GM19193 (cell line): ENCODE measurements around the gene LTB4R2.

Source experiments
- POLR2A ChIP-seq: IDR thresholded peaks from 4 replicates; pipeline ENCODE4 v1.6.1; 2011; ENCODE audit not compliant: insufficient read depth, insufficient read length; ENCODE audit errors: extremely low read depth

Gene LTB4R2

GRCh38 chr14:24309538-24310264, at the start of gene LTB4R2:
Gene LTB4R2 (plus strand): TSS chr14:24310140. CDS start chr14:24310665, 525 bp downstream.
- TF ChIP-seq POLR2A: no peak

GRCh38 chr14:24260780-24261157, 49.2 kb upstream of the LTB4R2 start:
- TF ChIP-seq POLR2A: no peak

- no peak for TF ChIP-seq POLR2A
Observed at GRCh38 chr14:24261256-24261968, 48.5 kb upstream of the LTB4R2 start.

DNA sequence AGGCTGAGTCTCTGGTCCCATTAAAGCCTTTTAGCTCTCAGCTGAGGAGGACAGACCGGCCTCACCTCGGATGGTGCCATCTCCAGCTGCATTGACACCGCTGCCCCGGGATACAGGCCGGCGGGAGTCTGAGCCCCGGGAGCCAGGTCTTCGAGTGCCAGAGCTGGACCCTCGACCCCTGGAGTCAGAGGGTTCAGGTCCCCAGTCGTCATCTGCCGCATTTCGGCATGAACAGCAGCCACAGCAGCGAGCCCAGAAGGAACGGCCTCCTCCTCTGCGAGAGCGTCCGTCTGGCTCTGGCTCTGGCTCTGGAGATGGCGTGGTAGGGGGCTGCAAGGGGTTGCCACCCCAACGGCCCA, 48.0 kb upstream of the LTB4R2 start:
- no peak for TF ChIP-seq POLR2A

- TF ChIP-seq POLR2A: no peak
Observed at GRCh38 chr14:24262821-24263733, 46.9 kb upstream of the LTB4R2 start, which contains the start of gene TGM1. Gene TGM1 (minus strand): TSS chr14:24263177. CDS start chr14:24262352, 825 bp downstream.

DNA sequence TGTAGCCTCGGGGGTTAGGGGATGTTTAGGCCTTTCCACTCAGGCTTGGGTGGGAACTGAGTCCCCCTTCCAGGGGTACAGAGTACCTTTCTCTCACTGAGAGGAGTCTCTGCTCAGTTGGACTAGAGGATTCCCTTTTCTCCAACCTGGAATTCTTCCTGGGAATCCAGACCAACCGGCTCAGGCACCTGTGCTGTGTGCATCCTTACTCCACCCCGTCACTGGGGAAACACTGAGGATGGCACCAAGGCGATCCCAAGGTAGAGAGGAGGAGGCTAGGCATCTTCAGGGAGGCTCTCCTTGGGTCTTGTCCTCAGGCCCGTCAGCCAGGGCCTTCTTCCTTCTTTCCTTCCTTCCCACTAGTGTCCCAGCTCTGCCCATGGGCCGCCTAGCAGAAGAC, 46.1 kb upstream of the LTB4R2 start:
- no peak for TF ChIP-seq POLR2A

DNA sequence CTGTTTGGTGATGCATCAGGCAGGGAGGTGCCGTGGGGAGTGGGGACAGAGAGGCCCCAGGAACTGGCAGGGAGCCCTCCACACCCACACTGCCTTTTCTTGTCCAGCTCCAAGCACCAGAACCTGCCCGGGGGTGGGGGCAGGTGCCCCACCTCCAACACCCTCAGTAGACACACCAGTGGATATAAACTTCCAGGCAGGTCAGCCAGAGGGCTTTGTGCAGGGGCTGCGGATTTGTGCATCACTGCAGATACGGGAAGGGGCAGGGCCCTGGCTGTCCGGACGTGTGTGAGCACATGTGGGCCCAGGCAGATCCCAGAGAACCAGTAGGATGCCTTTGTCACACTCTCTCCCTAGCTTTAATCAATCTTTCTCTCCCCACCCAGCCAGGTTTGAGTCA, 45.6 kb upstream of the LTB4R2 start:
- no peak for TF ChIP-seq POLR2A

DNA sequence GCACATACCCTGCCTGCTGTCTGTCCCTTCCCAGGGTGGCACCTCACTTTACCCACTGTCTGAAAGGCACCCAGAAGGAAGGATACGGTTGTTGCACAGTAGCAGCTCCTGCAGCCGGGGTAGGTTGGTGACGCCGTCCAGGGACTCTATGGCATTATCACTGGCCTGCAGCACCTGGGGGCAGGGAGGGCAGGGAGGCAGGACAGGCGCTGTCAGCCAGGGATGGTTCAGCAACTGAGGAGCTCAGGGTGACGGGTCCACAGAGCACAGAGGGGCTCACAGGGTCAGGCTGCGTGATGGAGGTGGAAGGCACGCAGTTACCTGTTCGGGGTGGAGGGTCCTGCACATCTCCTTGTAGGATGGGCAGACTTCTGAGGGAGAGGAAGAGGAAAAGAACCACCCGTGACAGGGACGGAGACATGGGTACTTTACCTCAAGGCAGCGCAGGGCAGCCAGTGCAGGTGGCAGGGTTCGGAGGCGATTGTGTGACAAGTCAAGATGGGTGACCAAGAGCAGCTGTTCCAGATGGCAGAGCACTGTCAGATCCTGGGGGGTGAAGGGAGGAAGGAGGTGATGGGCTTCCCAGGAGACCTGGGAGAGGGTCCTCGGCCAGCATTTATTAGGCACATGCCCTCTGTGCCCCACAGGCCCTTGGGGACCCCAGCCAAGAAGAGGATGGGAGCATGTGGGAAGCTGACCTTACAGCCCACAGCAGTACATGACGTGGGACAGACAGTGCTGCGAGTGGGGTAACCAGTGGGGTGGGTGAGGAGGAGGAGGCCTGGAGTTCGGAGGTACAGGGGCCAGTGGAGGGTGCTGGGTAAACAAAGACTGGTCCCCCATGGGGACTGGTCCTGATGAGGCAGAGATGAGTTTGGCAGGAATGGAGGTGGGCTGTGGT, 43.3 kb upstream of the LTB4R2 start:
- TF ChIP-seq POLR2A: no peak

DNA sequence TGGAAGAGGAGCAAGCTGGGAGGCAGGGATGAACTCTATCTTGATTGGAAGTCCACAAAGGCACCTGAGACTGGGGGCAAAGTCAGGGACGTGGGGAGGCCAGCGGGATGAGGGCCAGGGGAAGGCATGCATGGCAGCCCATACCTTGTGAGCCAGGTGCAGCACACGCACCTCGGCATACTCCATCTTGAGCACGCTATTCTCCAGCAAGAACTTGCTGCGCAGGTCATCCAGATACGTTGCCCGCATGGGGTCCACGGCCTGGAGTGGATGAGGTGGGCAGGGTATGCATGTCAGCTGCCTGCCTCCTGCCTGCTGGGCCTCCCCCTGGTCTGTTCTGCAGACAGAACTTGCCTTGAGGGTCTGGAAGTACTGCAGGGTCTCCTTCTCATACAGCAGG, 42.4 kb upstream of the LTB4R2 start:
- TF ChIP-seq POLR2A: no peak

DNA sequence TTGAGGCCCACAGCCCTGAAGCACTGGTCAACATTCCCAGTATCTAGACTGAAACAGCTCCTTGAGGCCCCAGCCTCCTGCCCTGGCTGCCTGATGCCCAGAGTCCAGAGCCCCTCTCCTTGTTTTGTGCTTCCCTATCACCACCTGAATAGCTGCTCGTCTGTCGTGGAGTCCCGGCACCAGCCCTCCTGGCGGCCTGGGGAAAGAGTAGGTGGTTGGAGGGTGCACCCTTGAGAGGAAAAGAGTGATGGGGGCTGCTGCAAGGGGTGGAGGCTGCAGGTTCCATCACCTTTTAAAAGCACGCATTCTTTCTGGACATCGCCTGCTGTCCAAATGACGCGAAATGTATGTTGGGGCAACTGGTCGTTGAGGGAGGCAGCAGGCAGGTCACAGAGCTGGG, 41.7 kb upstream of the LTB4R2 start:
- no peak for TF ChIP-seq POLR2A

DNA sequence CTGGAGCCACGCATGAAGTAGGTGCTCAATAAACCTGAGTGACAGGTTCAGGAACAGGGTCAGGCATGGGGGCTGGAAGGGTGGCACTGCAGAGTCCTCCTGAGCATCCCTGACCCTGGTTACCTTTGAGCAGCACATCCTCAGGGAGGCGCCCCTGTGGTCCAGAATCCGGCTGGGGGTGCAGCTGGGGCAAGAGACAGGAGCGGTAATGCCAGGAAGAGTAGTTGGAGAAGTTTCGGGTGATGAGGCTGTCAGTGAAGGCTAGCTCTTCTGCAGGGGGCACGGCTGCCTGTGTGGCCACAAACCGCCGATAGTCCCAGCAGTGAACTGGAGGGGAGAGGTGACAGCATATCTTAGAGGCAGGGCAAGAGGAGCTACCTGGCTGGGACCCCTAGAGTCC, 40.6 kb upstream of the LTB4R2 start:
- no peak for TF ChIP-seq POLR2A

DNA sequence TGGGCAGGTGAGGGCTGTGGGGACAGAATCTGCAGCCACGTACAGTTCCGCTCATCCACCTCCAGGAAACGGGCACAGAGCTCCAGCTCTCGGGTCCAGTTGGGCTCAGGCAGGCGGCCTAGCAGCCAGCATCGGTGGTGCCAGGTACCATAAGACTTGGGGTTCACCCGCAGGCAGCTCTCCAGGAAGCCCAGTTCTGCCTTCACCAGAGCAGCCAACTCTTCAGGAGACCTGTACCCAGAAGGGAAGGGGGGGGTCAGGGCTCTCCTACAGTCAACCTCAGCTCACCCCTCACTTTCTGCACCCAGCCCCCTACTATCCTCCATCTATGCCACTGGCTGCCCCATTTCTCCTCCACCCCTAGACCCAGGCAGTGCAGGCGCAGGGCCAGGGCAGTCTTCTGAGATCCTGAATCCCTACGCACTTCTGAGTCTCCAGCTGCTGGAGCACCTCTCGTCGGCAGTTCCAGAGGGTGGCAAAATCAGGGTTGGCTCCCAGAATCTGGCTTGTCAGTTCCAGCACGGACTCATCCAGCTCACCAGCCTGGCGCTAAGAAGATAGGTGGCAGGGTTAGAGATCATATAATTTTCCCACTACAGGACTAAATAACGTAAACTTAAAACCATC, 39.9 kb upstream of the LTB4R2 start:
- no peak for TF ChIP-seq POLR2A

DNA sequence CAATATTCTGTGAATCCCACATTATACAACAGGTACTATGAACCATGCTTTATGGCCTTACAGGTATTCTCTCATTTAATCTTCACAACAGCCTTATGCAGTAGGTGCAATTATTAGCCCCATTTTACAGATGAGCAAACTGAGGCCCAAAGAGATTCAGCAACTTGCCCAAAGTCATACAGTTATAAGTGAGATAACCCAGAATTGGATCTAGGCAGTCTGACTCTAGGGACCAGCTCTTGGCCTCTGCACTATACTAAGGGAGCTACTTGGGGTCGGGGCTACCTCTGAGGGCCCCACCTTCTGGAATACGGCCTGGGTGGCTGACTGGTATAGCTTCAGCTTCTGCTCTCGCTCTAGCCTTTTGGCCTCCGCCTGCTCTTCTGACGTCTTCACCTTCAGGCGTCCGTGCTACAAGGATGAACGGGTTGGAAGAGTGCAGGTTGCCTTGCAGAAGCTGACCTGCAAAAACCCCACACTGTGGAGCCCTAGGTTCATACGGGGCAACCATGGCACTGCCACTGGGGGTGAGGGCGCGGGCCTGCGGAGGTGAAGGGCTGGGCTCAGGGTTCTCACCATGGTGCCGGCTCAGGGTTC, 39.3 kb upstream of the LTB4R2 start:
- no peak for TF ChIP-seq POLR2A
